Memory B cell (primary cell): Measurements from ENCODE around the gene C6orf163.

Experiments
- ATAC-seq: fragments of 150-1000 bp; cut with Tn5 transposase; 2 replicates; pipeline ENCODE4 v1.10.0; 2021; ENCODE audit warnings: low read depth, mild to moderate bottlenecking, moderate library complexity
- DNase-seq, 2 donors: peaks; one replicate each; pipeline ENCODE4 v3.0.0; 2022; ENCODE audit warnings: low spot score in 2 of 2
- H3K27ac Mint-ChIP-seq: one replicate; pipeline ENCODE4 v1.8.0; 2022; ENCODE audit warnings: mild to moderate bottlenecking, moderate library complexity, mixed read lengths
- H3K27me3 Mint-ChIP-seq: one replicate; pipeline ENCODE4 v1.8.0; 2022; ENCODE audit warnings: mixed read lengths
- H3K36me3 Mint-ChIP-seq: one replicate; pipeline ENCODE4 v1.8.0; 2022; ENCODE audit warnings: mild to moderate bottlenecking, mixed read lengths
- H3K4me1 Mint-ChIP-seq: one replicate; pipeline ENCODE4 v1.8.0; 2022; ENCODE audit warnings: mixed read lengths
- H3K4me3 Mint-ChIP-seq: one replicate; pipeline ENCODE4 v1.8.0; 2022; ENCODE audit warnings: mild to moderate bottlenecking, moderate library complexity, mixed read lengths
- H3K9me3 Mint-ChIP-seq: one replicate; pipeline ENCODE4 v1.8.0; 2022; ENCODE audit warnings: mixed read lengths

C6orf163 gene

GRCh38 chr6:87408721-87409155, 64.1 kb downstream of the C6orf163 start:
- Mint-ChIP-seq H3K4me3 (peak overlapping the region; percentile 86), H3K27ac (peak overlapping the region; percentile 86), H3K27me3 (peaks cover 3% of the 10 kb centered on the region), H3K9me3 (no peaks in the 10 kb centered on the region), H3K4me1 (peaks cover 4% of the 10 kb centered on the region), H3K36me3 (no peaks in the 10 kb centered on the region)
- DNase-seq (no peak), ATAC-seq (no peak)
